Non-pigmented ciliary epithelial cell (primary cell): ENCODE results near the gene MCC.

Experiments used
- DNase-seq: peaks from one replicate; pipeline ENCODE4 v3.0.0-alpha.2; 2010; ENCODE audit warnings: low read depth

Gene MCC

DNA sequence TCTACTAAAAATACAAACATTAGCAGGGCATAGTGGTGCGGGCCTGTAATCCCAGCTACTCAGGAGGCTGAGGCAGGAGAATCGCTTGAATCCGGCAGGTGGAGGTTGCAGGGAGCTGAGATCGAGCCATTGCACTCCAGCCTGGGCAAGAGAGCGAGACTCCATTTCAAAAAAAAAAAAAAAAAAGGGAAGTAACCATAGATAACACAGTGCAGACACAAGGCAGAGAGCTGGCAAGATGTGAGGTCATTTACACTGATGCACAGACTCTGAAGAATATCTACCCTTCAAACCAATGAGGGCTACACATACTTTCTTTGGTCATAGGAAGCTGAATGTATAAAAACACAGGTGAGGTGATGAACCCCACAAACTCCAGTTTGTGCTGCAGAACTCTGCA is 379.8 kb downstream of the MCC start:
- no peak for DNase-seq

DNA sequence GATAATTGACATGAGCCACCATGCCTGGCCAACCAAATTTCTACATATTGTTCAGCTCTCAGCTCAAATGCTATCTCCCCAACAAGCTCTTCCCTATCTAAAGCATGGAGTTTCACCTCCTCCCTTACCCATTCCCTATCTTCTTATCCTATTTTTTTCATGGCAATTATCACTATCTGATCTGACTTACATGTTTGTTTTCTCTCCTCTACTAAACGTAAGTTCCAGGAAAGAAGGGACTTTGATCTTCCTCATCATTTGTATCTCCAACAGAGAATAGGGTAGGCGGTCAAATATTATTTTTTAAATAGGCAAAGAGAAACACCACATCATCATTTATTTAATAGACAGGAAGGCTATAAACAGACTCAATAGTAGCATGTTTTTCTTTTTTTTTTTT is 381.4 kb downstream of the MCC start:
- DNase-seq = no peak

DNA sequence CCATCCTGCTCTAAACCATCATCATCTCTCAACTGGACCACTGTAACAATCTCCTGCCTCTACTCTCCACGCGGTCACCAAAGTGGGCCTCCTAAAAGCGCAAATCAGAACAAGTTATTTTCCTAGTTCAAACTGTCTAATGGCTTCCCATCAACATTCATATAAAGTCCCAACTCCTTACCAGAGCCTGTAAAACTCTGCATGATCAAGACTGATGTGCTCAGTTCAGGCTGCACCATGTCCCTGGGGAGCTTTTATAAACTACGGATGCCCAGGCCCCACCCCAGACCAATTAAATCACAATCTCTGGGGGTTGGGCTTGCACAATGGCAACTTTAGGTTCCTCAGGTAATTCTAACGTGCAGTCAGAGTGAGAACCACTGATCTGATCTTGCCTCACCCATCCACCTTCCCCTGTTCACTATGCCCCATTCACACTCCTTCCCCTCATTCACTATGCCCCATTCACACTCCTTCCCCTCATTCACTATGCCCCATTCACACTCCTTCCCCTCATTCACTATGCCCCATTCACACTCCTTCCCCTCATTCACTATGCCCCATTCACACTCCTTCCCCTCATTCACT is 382.5 kb downstream of the MCC start:
- no peak for DNase-seq

DNA sequence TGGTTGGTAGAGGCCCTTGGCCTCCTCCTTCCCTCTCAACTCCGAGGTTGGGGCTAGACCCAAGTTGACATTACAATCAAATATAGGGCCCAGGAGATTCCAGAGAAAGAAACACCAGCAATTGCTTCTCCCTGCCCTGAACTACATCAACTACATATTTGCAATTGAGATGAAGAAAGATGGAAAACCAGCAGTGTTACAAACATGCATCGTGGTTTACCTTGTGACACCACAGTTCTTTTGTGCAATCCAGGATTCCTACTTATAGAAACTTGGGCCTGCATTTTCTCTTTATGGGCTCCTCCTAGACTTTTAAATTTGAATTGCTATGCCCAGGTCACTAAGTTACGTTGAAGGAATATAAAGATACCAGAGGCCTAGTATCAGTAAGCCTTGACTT is 384.9 kb downstream of the MCC start:
- no peak for DNase-seq

DNA sequence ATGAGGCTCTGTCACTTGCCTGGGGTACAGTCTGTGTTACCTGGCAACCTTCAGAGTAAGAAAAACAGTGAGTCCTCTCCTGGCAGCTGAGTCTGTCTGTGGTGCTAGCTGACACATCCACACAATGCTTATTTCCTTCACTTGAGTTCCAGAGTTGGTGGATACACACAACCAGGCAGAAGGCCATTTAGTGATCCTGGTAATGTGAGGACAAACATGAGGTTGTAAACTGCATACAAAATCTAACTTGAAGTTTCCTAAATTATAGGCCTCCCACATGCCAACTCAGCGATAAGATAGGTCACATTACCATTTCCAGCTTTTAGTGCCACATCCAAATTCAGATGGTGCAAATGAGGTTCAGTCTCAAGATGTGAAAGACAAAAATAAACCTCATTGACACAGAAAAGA is 386.1 kb downstream of the MCC start:
- DNase-seq = no peak

DNA sequence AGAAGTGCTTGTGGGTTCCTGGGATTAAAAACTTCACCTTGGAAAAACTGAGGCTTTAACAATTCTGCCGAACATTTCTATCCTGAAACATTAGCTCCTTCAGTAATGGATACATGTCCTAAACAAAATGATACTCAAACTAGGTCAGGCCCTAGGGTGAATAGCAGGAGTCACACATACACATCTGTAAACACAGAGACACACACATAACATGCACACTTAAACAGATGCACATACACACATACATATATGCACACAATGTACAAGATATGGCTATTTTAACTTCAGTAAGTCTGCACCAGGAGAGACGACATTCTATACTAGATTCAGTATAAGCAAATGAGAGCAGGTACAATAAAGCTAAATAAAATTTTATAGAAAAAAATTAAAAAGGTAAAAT is 387.3 kb downstream of the MCC start:
- DNase-seq = no peak

DNA sequence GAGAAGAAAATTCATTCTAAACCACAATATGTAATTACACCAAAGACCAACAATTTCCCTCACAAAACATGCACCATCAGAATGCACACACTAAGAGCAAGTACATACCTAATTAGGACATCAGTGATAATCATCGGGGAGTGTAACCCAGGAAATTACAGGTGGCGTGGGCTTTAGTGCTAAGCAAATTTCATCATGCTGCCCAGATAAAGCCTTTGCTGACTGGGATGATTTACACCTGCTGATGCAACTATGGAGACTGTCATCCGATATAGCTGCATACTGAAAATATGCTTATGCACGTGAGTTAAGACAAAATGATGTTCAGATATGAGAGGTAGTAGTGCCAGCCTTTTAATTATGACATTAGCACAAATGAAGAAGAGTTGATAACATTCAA is 388.4 kb downstream of the MCC start:
- no peak for DNase-seq

DNA sequence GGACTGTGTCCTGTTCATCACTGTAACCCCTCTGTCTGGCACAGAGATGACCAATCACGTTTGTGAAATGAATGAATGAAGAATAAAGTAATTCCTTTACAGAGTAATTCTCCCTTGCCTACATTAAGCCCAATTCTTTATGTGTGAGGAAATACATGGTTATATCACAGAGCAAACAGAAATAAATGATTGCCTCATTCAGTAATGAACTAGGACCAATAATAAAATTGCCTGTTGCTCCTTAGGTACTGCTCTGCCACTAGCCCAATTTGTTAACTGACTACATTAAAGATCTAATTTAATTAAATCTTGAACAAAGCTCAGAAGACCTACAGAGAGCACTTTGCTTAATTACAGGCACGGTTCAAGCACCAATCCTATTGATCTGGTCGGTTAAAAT is 389.9 kb downstream of the MCC start:
- no peak for DNase-seq

DNA sequence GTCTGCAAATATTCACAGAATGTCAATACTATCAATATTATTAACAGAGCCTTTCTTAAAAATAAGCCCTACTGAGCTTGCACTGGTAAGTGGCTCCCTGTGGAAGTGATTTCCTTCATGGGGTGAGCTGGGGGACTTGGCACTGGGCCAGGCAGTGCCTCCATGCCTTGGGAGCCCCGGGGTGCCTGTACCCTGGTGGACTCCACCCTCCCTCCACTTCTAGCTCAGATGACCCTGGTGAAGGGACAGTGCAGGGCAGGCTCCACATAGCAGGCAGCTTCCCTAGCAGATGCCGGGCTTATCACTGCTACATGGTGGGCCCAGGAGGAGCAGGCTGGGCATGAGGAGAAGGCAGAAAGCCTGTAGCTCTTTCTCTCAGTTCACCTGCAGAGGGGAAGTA is 392.4 kb downstream of the MCC start:
- no peak for DNase-seq

DNA sequence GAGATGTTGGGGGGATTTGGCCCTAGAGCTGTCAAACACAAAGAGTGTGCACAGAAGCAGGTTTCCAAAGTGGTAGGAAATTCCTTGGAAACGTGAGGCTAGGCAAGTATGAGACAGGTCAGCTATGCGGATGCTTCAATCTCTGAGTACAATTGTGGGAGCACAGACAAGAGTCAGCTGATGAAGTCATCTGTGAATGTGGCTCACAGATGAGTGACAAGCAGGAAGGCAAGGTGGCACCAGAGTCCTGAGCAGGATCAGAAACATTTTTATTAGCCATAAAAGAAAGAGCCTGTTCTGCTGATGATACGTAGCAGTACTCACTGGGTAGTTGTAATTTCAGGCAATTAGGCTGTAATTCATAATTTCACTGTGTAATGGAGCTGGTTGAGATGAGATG is 394.7 kb downstream of the MCC start:
- no peak for DNase-seq

DNA sequence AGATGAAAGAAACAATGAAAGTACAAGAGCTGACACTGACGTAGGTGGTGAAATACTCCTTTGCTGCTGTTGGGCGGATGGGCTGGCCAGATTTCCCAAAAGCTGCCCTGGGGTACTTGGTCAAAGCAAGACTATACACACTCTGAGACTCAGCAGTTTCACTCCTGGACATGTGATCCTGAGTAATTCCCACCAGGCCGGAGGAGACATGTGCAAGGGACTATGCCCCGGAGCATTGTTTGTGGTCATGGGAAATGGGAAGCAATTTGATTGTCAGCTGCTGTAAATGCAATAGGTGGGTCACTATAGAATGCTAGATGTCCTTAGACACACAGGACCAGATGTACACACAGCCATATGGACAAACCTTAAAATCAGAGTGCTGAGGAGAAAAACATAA is 395.6 kb downstream of the MCC start:
- no peak for DNase-seq

DNA sequence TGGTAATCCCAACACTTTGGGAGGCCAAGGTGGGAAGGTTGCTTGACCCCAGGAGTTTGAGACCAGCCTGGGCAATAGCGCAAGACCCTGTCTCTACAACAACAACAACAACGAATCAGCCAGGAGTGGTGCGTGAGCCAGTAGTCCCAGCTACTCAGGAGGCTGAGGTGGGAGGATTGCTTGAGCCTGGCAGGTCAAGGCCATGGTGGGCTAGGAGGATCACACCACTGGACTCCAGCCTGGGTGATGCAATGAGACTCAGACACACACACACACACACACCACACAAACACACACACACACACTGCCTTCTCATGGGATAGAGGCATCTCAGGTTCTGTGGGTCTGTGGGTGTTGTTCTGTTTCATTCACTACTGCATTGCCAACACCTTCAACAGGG is 396.6 kb downstream of the MCC start:
- no peak for DNase-seq

DNA sequence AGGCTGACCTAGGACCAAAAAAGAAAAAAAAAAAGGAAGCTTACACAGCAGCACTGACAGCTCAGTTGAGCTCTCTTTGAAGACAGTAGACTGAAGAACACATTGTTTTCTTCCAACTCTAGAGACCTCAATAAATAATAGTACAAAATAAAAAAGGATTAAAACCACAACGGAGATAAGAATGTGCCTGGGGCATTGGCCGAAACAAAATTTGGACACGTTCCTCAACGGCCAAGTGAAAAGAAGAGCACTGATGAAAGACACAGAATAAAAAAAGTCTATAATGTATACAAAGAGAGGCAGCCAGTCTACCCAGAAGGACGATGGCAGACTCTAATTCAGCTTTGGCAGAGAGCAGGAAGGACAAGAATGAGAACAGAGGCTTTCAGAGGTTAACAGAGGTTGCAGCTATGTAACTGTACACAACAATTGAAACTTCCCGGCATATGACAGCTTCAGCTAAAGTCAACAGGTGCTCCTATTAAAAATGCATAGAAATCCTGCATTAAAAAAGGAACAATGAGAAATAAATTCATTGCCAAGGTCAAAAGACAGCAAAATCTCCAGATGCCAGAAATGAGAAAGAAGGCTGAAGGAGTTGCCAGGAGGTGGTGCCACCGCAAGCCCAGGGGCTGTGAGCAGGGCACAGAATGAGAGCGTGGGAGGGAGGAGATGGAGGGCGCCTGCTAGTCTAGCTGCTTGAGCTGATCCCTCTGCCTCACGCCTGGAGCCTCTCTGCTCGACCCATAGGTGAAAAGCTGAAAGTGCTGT is 397.7 kb downstream of the MCC start:
- no peak for DNase-seq

DNA sequence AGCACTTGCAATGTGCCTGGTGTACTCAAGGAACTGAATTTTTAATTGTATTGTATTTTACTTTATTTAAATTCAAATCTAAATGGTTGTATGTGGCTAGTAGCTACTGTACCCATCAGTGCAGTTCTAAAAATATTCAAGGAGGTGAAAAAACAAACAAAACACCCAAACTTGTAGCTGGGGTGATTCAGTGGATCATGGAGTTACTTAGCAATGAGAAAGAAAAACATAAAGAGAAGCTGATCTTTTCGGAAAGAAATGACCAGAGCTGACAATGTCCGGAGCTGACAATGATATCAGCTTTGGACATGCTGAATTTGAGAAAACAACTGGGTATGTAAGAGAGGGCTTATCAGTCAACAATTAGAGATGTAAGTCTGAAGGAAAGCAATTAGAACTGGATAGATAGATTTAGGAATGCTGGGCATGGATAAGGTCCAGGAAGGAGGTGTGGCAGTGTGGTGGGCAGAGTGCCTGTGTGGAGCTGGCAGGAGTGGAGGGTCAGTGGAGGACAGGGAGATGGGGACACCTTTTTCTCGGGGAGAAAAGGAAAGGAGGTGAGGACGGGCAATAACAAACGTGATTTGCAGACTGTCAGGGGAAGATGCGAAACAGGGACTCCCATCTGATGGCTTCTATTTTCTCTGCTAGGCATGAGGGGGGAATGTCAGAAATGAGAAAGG is 398.5 kb downstream of the MCC start:
- DNase-seq = no peak

DNA sequence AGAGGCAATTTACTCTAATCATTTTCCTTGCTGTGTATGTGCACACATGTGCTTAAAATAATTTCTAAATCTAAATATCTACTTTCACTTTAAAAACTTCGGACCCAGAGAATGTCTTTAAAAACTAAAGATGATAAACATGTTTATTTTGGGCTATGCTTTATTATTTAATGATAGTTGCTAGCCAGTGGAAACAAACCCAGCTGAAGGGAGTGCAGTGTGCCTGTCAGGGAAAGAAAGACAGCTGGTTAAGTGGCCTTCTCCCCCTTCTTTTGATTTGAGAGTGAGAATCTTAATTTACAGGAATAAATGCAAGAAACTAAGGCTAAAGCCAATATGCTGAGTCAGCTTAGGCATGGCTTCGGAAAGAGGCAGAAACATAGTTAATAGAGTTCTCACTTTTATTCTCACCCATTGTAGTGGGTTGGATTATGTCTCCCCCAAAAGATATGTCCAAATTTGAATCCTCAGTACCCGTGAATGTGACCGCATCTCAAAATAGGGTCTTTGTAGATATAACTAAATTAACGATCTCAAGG is 400.2 kb downstream of the MCC start:
- DNase-seq = no peak

DNA sequence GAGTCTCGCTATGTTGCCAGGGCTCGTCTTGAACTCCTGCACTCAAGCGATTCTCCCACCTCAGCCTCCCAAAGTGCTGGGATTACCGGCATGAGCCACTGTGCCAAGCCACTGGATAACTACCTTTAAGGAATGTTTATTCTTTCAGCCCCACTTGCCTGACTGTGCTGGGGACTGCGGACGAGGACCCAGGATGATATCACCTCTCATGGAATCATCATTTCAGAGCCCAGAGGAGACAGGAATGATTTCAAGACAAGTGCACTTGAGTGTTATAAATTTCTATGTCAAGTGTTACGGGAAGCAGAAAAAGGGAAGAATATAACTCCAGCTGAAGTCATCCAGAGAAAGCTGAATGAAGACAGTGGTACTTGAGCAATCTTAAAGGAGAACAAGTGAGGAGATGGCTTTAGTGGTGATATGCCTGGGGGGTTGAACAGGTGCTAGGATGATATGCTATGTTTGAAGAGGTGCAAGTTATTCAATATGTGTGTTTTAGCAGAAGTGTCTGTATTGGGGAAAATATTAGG is 402.3 kb downstream of the MCC start:
- DNase-seq = no peak

DNA sequence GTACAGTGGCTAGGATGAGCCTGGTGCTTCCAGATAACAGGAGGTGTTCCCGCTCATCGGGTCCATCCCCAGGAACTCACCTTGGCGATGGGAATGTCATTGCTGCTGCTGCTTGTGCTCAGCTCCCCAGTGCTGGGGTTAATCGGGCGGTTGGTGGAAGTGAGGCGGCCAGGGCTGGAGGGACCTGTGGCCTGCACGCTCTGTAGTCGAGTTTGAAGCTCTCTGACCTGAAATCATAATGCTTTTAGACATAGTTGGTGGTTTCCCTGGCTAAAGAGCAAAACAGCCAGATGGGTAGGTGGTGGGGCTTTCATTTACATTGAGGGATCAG is 403.2 kb downstream of the MCC start:
- DNase-seq = no peak

DNA sequence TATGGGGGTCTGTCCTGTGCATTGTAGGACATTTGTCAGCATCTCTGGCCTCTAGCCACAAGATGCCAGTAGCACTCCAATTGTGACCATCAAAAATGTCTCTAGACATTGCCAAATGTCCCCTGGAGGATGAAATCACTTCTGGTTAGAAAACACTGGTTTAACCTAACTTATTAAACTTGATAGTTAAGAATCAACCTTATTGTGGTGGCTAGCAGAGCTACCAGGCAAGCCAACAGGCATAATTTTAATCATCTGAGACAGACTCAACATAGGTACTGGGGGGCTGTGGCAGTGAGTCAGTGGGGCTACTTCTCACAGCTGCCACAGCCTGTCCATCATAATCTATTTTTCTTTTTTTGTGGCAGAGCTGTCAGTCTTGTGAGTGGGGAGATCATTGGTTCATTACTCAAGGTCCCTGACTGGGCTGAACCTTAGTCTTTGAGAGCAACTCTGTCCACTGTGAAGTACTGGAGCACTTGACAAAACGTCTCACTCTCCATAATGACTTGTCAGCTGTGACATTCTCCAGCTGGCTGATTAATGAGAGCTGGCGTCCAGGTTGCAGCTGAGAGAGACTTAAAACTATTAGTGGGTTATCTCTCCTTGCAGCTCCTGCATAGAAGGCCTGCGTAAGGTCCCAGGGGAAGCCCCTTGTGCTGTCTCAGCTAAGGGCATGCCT is 403.7 kb downstream of the MCC start:
- no peak for DNase-seq

DNA sequence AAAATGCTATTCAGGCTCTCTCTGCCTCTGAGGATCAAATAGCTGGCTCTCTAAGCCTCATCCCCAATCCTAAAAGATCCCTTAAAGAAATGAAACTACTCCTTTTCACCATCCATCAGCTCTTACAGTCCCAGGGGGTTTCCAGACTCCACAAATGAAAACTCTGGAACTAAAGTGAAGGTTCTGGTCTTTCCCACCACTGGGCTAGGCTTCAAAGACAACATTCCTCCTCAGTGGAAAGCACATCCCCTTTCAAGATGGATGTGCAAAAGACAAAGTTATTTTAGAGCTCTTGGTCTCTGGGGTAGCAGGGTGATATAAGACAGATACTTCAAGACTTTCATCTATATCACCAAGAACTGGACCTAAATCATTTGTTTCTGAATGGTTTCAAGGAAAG is 404.8 kb downstream of the MCC start:
- no peak for DNase-seq

DNA sequence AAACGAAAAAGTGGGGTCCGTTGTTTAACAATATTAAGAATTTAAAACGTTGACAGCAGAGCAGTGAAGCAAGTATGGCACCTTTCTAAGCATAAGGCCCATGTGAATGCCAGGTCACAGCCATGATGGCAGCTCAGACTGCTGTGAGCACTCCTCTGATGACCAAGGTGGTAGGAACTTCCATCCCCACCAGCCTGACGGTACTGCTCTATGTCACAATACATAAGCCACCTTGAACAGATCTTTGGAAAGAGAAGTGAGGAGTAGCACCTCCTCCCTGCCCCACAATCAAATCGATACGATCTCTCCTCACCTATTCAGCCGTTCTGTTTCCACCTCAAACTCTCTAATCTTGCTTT is 405.7 kb downstream of the MCC start:
- DNase-seq = no peak

DNA sequence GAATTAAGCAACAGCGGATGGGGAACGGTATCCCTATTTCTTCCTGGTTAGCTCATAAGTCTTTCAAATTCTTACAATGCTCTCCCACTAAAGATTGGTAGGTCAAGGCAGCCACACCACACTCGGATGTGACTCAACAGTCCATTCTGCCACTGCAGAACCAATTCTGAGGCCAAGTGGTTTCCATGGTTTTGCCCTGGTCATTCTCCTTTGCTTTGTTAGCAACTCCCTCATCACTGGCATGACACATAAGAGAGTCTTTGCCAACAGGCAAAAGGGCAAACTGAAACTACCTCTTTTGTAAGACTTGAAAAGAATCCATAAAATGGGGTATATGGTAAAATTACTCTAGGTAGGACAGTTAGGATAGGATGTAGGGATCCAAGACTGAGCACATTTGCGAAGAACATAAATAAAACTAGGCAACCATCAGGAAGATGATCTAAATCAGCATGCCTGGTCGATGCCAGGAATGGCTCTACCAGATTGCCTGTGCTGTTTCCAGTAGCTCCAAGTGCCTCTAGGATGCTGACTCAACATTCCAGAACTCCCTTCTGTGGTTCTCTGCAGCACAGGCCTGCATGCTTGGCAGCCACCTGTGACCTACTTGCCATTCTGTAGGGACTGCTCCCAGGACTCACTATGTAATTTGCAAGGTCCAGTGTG is 406.2 kb downstream of the MCC start:
- DNase-seq = peak; percentile 63
